SK-N-SH treated with all-trans-retinoic acid at 6 μM for 48 hours (cell line): ENCODE measurements around the gene KLF2.

Source experiments
- ESRRG ChIP-seq: fragments of 250-450 bp; sonication (Bioruptor Pico); IDR thresholded peaks from 2 replicates; pipeline ENCODE4 v1.6.1; 2021; ENCODE audit warnings: mild to moderate bottlenecking
- PATZ1 ChIP-seq: fragments of 250-450 bp; sonication (Bioruptor Pico); IDR thresholded peaks from 2 replicates; pipeline ENCODE4 v1.8.0; 2020; ENCODE audit warnings: mild to moderate bottlenecking, moderate library complexity, borderline replicate concordance
- SNAI2 ChIP-seq: fragments of 250-450 bp; sonication (Bioruptor Pico); IDR thresholded peaks from 2 replicates; pipeline ENCODE4 v1.5.0; 2020; ENCODE audit warnings: mild to moderate bottlenecking, moderate library complexity
- ZFP30 ChIP-seq: fragments of 450-650 bp; formaldehyde crosslinking; IDR thresholded peaks from 2 replicates; pipeline ENCODE4 v1.5.0; 2022; ENCODE audit warnings: mild to moderate bottlenecking, moderate library complexity
- ZNF565 ChIP-seq: fragments of 450-650 bp; formaldehyde crosslinking; conservative IDR thresholded peaks from 2 replicates; pipeline ENCODE4 v1.5.0; 2020; ENCODE audit warnings: low read depth, mild to moderate bottlenecking, moderate library complexity
- ZNF70 ChIP-seq: fragments of 450-650 bp; formaldehyde crosslinking; IDR thresholded peaks from 2 replicates; pipeline ENCODE4 v1.5.0; 2020; ENCODE audit warnings: mild to moderate bottlenecking, moderate library complexity

- TF ChIP-seq ZNF565 (CRISPR knock-in tag) (no peak), ESRRG (CRISPR knock-in tag) (no peak), SNAI2 (CRISPR knock-in tag) (no peak), ZNF70 (CRISPR knock-in tag) (no peak), PATZ1 (no peak), ZFP30 (CRISPR knock-in tag) (no peak)
Measured at GRCh38 chr19:16366433-16367260, 42.0 kb downstream of the KLF2 start.
